Trophoblast cell (in vitro differentiated cells and primary cell): Measurements from ENCODE around the gene OR13C5.
"Not testable (repeated sequence)": the region's sequence is repeated elsewhere in the genome, so short reads cannot be mapped to it uniquely, and the experiment has no call there.

Source experiments
- DNase-seq, 2 donors: peaks; one replicate each; pipeline ENCODE4 v3.0.0-alpha.2; 2016
- H2AFZ ChIP-seq: 2 replicates; pipeline ENCODE4 v1.6.1; 2013; ENCODE audit warnings: low read length, moderate library complexity, mild to moderate bottlenecking; ENCODE audit not compliant: insufficient read depth, poor library complexity
- H2AK5ac ChIP-seq: 2 replicates; pipeline ENCODE4 v1.6.1; 2013; ENCODE audit warnings: mild to moderate bottlenecking, low read length
- H2BK120ac ChIP-seq: 2 replicates; pipeline ENCODE4 v1.6.1; 2013; ENCODE audit warnings: low read length, mild to moderate bottlenecking, moderate library complexity; ENCODE audit not compliant: insufficient read depth, poor library complexity
- H2BK12ac ChIP-seq: 2 replicates; pipeline ENCODE4 v1.6.1; 2013; ENCODE audit warnings: mild to moderate bottlenecking, low read length, moderate library complexity
- H2BK5ac ChIP-seq: 2 replicates; pipeline ENCODE4 v1.6.1; 2013; ENCODE audit warnings: low read length, low read depth, moderate library complexity, mild to moderate bottlenecking; ENCODE audit not compliant: poor library complexity
- H3K14ac ChIP-seq: 2 replicates; pipeline ENCODE4 v1.6.1; 2013; ENCODE audit warnings: mild to moderate bottlenecking, low read length
- H3K18ac ChIP-seq: 2 replicates; pipeline ENCODE4 v1.6.1; 2013; ENCODE audit warnings: mild to moderate bottlenecking, low read length
- H3K23ac ChIP-seq: 2 replicates; pipeline ENCODE4 v1.6.1; 2013; ENCODE audit warnings: low read length
- H3K27ac ChIP-seq: 2 replicates; pipeline ENCODE4 v1.5.1; 2013; ENCODE audit warnings: low read depth, mild to moderate bottlenecking, inconsistent platforms, low read length, moderate library complexity
- H3K27me3 ChIP-seq: 2 replicates; pipeline ENCODE4 v1.6.1; 2013; ENCODE audit warnings: inconsistent platforms, mild to moderate bottlenecking, low read length, moderate library complexity; ENCODE audit not compliant: insufficient read depth
- H3K36me3 ChIP-seq, 2 experiments: 1 replicate in 1 of 2; 2 replicates in 1 of 2; pipeline ENCODE4 v1.6.1; 2013; ENCODE audit warnings: low read length in 2 of 2, mild to moderate bottlenecking in 2 of 2, moderate library complexity in 1 of 2; ENCODE audit not compliant: insufficient read depth in 2 of 2, control insufficient read depth in 1 of 2
- H3K4ac ChIP-seq: 2 replicates; pipeline ENCODE4 v1.6.1; 2013; ENCODE audit warnings: low read depth, mild to moderate bottlenecking, low read length, moderate library complexity
- H3K4me1 ChIP-seq, 2 experiments: 1 replicate in 1 of 2; 2 replicates in 1 of 2; pipeline ENCODE4 v1.6.1; 2013; ENCODE audit warnings: low read length in 2 of 2, mild to moderate bottlenecking in 2 of 2, moderate library complexity in 1 of 2; ENCODE audit not compliant: insufficient read depth in 2 of 2, control insufficient read depth in 1 of 2
- H3K4me2 ChIP-seq: 2 replicates; pipeline ENCODE4 v1.6.1; 2013; ENCODE audit warnings: inconsistent platforms, mild to moderate bottlenecking, low read length, moderate library complexity
- H3K4me3 ChIP-seq: 2 replicates; pipeline ENCODE4 v1.5.1; 2013; ENCODE audit warnings: mild to moderate bottlenecking, low read depth, low read length, inconsistent platforms
- H3K79me1 ChIP-seq: one replicate; pipeline ENCODE4 v1.6.1; 2013; ENCODE audit warnings: low read length
- H3K79me2 ChIP-seq: 2 replicates; pipeline ENCODE4 v1.6.1; 2013; ENCODE audit warnings: low read length, mild to moderate bottlenecking; ENCODE audit not compliant: control insufficient read depth, insufficient read depth, poor library complexity
- H3K9ac ChIP-seq: 2 replicates; pipeline ENCODE4 v1.6.1; 2013; ENCODE audit warnings: mild to moderate bottlenecking, low read length
- H3K9me3 ChIP-seq: 2 replicates; pipeline ENCODE4 v1.6.1; 2013; ENCODE audit warnings: low read depth, mild to moderate bottlenecking, control low read depth, inconsistent platforms, low read length; ENCODE audit not compliant: insufficient read depth
- H4K12ac ChIP-seq: 2 replicates; pipeline ENCODE4 v1.6.1; 2013; ENCODE audit warnings: low read depth, mild to moderate bottlenecking, low read length, moderate library complexity
- H4K8ac ChIP-seq: 2 replicates; pipeline ENCODE4 v1.6.1; 2013; ENCODE audit warnings: low read depth, mild to moderate bottlenecking, low read length, moderate library complexity
- H4K91ac ChIP-seq: one replicate; pipeline ENCODE4 v1.6.1; 2013; ENCODE audit warnings: low read depth, mild to moderate bottlenecking, low read length, moderate library complexity
- WGBS: extraction: QIAGEN DNeasy Blood & Tissue Kit; methylation state at CpG from one replicate; pipeline ENCODE4 v1.1.7; 2013; ENCODE audit warnings: missing lambda C conversion rate; ENCODE audit not compliant: insufficient read length, insufficient coverage; ENCODE audit errors: extremely low coverage; 5-methylcytosine and 5-hydroxymethylcytosine counted together

The OR13C5 gene

GRCh38 chr9:104606152-104606551 lies 6.9 kb upstream of the OR13C5 start:
- H3K9me3 ChIP-seq: no peaks in the 10 kb centered on the region
- H2BK5ac ChIP-seq: no peak overlapping the region
- H3K9ac ChIP-seq: no peak overlapping the region
- no peak overlapping the region for H2AFZ ChIP-seq
- H2BK12ac ChIP-seq: no peak overlapping the region
- H3K4me1 ChIP-seq: no peaks in the 10 kb centered on the region
- H3K4me2 ChIP-seq: no peak overlapping the region
- no peak overlapping the region for H3K27ac ChIP-seq
- H3K79me1 ChIP-seq: no peaks in the 10 kb centered on the region
- H2BK120ac ChIP-seq: no peak overlapping the region
- no peaks in the 10 kb centered on the region for H3K36me3 ChIP-seq
- no peak overlapping the region for H4K91ac ChIP-seq
- no peak for DNase-seq
- no peak overlapping the region for H2AK5ac ChIP-seq
- no peak overlapping the region for H3K23ac ChIP-seq
- H3K14ac ChIP-seq: no peak overlapping the region
- no peaks in the 10 kb centered on the region for H3K27me3 ChIP-seq
- H3K4ac ChIP-seq: no peak overlapping the region
- WGBS: no CpG with 5 or more reads among the region's 2 CpGs
- no peak overlapping the region for H3K4me3 ChIP-seq
- no peak overlapping the region for H3K18ac ChIP-seq
- no peaks in the 10 kb centered on the region for H3K79me2 ChIP-seq
- H4K12ac ChIP-seq: no peak overlapping the region
- H4K8ac ChIP-seq: no peak overlapping the region

GRCh38 chr9:104605527-104605926 lies 6.3 kb upstream of the OR13C5 start, which contains the start of gene OR13C2:
Gene OR13C2, minus strand, starts transcription at chr9:104605627. Its CDS starts 0 bp downstream, at chr9:104605627.
- not testable (repeated sequence) for H2BK12ac ChIP-seq, H2AFZ ChIP-seq

GRCh38 chr9:104604801-104605200 lies 5.6 kb upstream of the OR13C5 start:
- H3K23ac ChIP-seq: no peak overlapping the region
- no peaks in the 10 kb centered on the region for H3K4me1 ChIP-seq
- H3K14ac ChIP-seq: no peak overlapping the region
- H3K79me2 ChIP-seq: no peaks in the 10 kb centered on the region
- no peaks in the 10 kb centered on the region for H3K9me3 ChIP-seq
- no peak overlapping the region for H4K12ac ChIP-seq
- H3K4me3 ChIP-seq: no peak overlapping the region
- no peak overlapping the region for H3K27ac ChIP-seq
- no peak for DNase-seq
- no peak overlapping the region for H2AK5ac ChIP-seq
- H4K91ac ChIP-seq: no peak overlapping the region
- H3K4me2 ChIP-seq: no peak overlapping the region
- no peak overlapping the region for H3K9ac ChIP-seq
- no peak overlapping the region for H2BK120ac ChIP-seq
- H3K4ac ChIP-seq: no peak overlapping the region
- H3K18ac ChIP-seq: no peak overlapping the region
- no peak overlapping the region for H2BK5ac ChIP-seq
- H3K27me3 ChIP-seq: no peaks in the 10 kb centered on the region
- H2AFZ ChIP-seq: no peak overlapping the region
- H4K8ac ChIP-seq: no peak overlapping the region
- no peaks in the 10 kb centered on the region for H3K36me3 ChIP-seq
- WGBS: no CpG with 5 or more reads among the region's 3 CpGs
- no peak overlapping the region for H2BK12ac ChIP-seq
- H3K79me1 ChIP-seq: no peaks in the 10 kb centered on the region

More at GRCh38 chr9:104605527-104605926, 6.3 kb upstream of the OR13C5 start, which contains the start of gene OR13C2:
- H3K27ac ChIP-seq, H3K14ac ChIP-seq, H4K12ac ChIP-seq, H3K36me3 ChIP-seq, H2BK120ac ChIP-seq, H2BK5ac ChIP-seq, H3K79me2 ChIP-seq, H3K23ac ChIP-seq, DNase-seq, H3K4me1 ChIP-seq, H3K79me1 ChIP-seq, H3K4me3 ChIP-seq, H3K18ac ChIP-seq, H3K9me3 ChIP-seq, H3K4ac ChIP-seq, H4K8ac ChIP-seq, H3K27me3 ChIP-seq, H3K9ac ChIP-seq, H3K4me2 ChIP-seq, H2AK5ac ChIP-seq, H4K91ac ChIP-seq: not testable (repeated sequence)
- no CpG with 5 or more reads among the region's 1 CpG for WGBS

GRCh38 chr9:104598749-104599148 lies 464 bp downstream of the OR13C5 start:
- H3K36me3 ChIP-seq, H3K4ac ChIP-seq: not testable (repeated sequence)

More at GRCh38 chr9:104598749-104599148, 464 bp downstream of the OR13C5 start:
- WGBS: no CpG with 5 or more reads among the region's 3 CpGs
- H3K27me3 ChIP-seq, H3K9ac ChIP-seq, H4K91ac ChIP-seq, H3K23ac ChIP-seq, H3K27ac ChIP-seq, H3K4me2 ChIP-seq, H4K8ac ChIP-seq, H3K79me2 ChIP-seq, H3K79me1 ChIP-seq, H3K9me3 ChIP-seq, H2BK12ac ChIP-seq, H2AK5ac ChIP-seq, H4K12ac ChIP-seq, H3K18ac ChIP-seq, H2BK120ac ChIP-seq, H2AFZ ChIP-seq, H2BK5ac ChIP-seq, H3K4me1 ChIP-seq, H3K4me3 ChIP-seq, H3K14ac ChIP-seq, DNase-seq: not testable (repeated sequence)
